Right cardiac atrium (tissue), 5 donors: ENCODE measurements around the gene PSMD13. TPM values are rescaled to one million over a fixed set of nuclear protein-coding genes. Genes with fewer than 3 reads are reported as not detected.
A peak's percentile ranks its signal among the peaks of the same experiment; 100 is the strongest.

Experiments used
- ATAC-seq, 2 donors: fragments of 200-7000 bp; cut with Tn5 transposase; one replicate each; pipeline versions ENCODE4 v1.8.0 to v1.9.1; 2020; ENCODE audit warnings: moderate library complexity in 2 of 2, mild to moderate bottlenecking in 1 of 2
- DNase-seq, 3 donors: peaks; one replicate each; pipeline ENCODE4 v3.0.0-alpha.2; 2020
- H3K27ac ChIP-seq: one replicate; pipeline ENCODE4 v1.5.1; 2013; ENCODE audit warnings: mild to moderate bottlenecking, low read length, control low read depth, moderate library complexity
- H3K27me3 ChIP-seq: one replicate; pipeline ENCODE4 v1.6.1; 2013; ENCODE audit not compliant: control insufficient read depth, insufficient read depth
- H3K4me1 ChIP-seq: one replicate; pipeline ENCODE4 v1.6.1; 2013; ENCODE audit warnings: low read length; ENCODE audit not compliant: control insufficient read depth, insufficient read depth
- H3K4me3 ChIP-seq: one replicate; pipeline ENCODE4 v1.5.1; 2013; ENCODE audit warnings: low read length, control low read depth
- H3K9me3 ChIP-seq: one replicate; pipeline ENCODE4 v1.6.1; 2013; ENCODE audit warnings: low read length; ENCODE audit not compliant: control insufficient read depth
- WGBS: extraction: QIAGEN DNeasy Blood & Tissue Kit; methylation state at CpG from one replicate; pipeline ENCODE4 v1.1.7; 2013; 5-methylcytosine and 5-hydroxymethylcytosine counted together
- intact Hi-C, 4 donors: fragments of 100-400 bp; cut with DNase I; formaldehyde crosslinking; loops; one replicate each; pipeline versions ENCODE4 v1.11.0 to v1.14.0; 2022 to 2023
- polyA plus RNA-seq: library from polyadenylated mRNA; stranded (reverse); fragments of 200-250 nt; gene quantifications from one replicate; pipeline ENCODE4 v1.2.3, GENCODE V29; 2013
- total RNA-seq, 4 donors: library from RNA; stranded (reverse); fragmentation: NEBNext Ultra II Directional; extraction: Animal tissue kit (Norgen Biotek cat#: 25700); gene quantifications; one replicate each; pipeline ENCODE4 v1.2.1, GENCODE V29; 2021
- donor health status: healthy with polysubstance abuse.
- donor health status: DM: no; HTN: yes; CAD: no.
- donor health status: DM: no; HTN: no; CAD: no.
- donor health status: DM: no; HTN: yes; CAD: no; lungs with severe emphysema.
- donor health status: DM: yes; HTN: yes; CAD: no.

Gene PSMD13
- total and polyA plus RNA-seq, 5 donors, result 76.8 to 106 (median 86.5) TPM

- Histone ChIP-seq H3K27ac (no peak overlapping the region), H3K27me3 (no peaks in the 10 kb centered on the region), H3K4me3 (no peak overlapping the region), H3K4me1 (no peaks in the 10 kb centered on the region), H3K9me3 (no peaks in the 10 kb centered on the region)
- WGBS, result 84% methylated on average over 9 of the region's 9 CpGs
- intact Hi-C loops, result no loop called here
- ATAC-seq (no peak), DNase-seq (peak in 2 of 3 donors; percentile 34 to 59)
These were observed 39.0 kb upstream of the PSMD13 start for GRCh38 chr11:197741-198235.

- Histone ChIP-seq H3K27ac (no peak overlapping the region), H3K4me1 (no peaks in the 10 kb centered on the region), H3K4me3 (no peak overlapping the region), H3K9me3 (no peaks in the 10 kb centered on the region), H3K27me3 (no peaks in the 10 kb centered on the region)
- 85% methylated on average over 21 of the region's 21 CpGs for WGBS
- DNase-seq, result peak in 2 of 3 donors; percentile 52 to 56
- ATAC-seq, result no peak
- intact Hi-C loops, result no loop called here
These were observed 38.5 kb upstream of the PSMD13 start for GRCh38 chr11:198236-198806.

GRCh38 chr11:199004-199581 is 37.7 kb upstream of the PSMD13 start:
- Histone ChIP-seq H3K27me3 (no peaks in the 10 kb centered on the region), H3K4me1 (no peaks in the 10 kb centered on the region), H3K9me3 (no peaks in the 10 kb centered on the region), H3K4me3 (no peak overlapping the region), H3K27ac (no peak overlapping the region)
- intact Hi-C loops, result no loop called here
- DNase-seq (peak in 2 of 3 donors; percentile 28 to 58), ATAC-seq (no peak)
- 89% methylated on average over 13 of the region's 13 CpGs for WGBS

GRCh38 chr11:199782-200181 is 37.0 kb upstream of the PSMD13 start:
- intact Hi-C loops, result no loop called here
- WGBS, result 78% methylated on average over 8 of the region's 8 CpGs

GRCh38 chr11:200224-201003 is 36.4 kb upstream of the PSMD13 start:
- intact Hi-C loops, result no loop called here
- ATAC-seq, result no peak
- H3K4me3 ChIP-seq, result no peak overlapping the region
- H3K9me3 ChIP-seq, result no peaks in the 10 kb centered on the region
- WGBS, result 93% methylated on average over 13 of the region's 13 CpGs
- H3K27me3 ChIP-seq, result no peaks in the 10 kb centered on the region
- no peak overlapping the region for H3K27ac ChIP-seq
- DNase-seq, result peak in 2 of 3 donors; percentile 42 to 43
- H3K4me1 ChIP-seq, result peaks cover 1% of the 10 kb centered on the region

More at GRCh38 chr11:199782-200181, 37.0 kb upstream of the PSMD13 start:
- ATAC-seq (no peak), DNase-seq (peak in 2 of 3 donors; percentile 39 to 53)
- Histone ChIP-seq H3K4me1 (no peaks in the 10 kb centered on the region), H3K9me3 (no peaks in the 10 kb centered on the region), H3K27ac (no peak overlapping the region), H3K27me3 (no peaks in the 10 kb centered on the region), H3K4me3 (no peak overlapping the region)

GRCh38 chr11:201966-202365 is 34.8 kb upstream of the PSMD13 start:
- intact Hi-C loops, result no loop called here

GRCh38 chr11:202490-202889 is 34.3 kb upstream of the PSMD13 start:
- Histone ChIP-seq H3K4me3 (no peak overlapping the region), H3K27ac (no peak overlapping the region), H3K9me3 (no peaks in the 10 kb centered on the region), H3K4me1 (peaks cover 6% of the 10 kb centered on the region), H3K27me3 (no peaks in the 10 kb centered on the region)
- intact Hi-C loops, result no loop called here
- DNase-seq, result peak in 2 of 3 donors; percentile 24 to 25
- 72% methylated on average over 8 of the region's 8 CpGs for WGBS
- no peak for ATAC-seq

More at GRCh38 chr11:201966-202365, 34.8 kb upstream of the PSMD13 start:
- Histone ChIP-seq H3K9me3 (no peaks in the 10 kb centered on the region), H3K4me3 (no peak overlapping the region), H3K4me1 (peaks cover 6% of the 10 kb centered on the region), H3K27ac (no peak overlapping the region), H3K27me3 (no peaks in the 10 kb centered on the region)
- WGBS, result 53% methylated on average over 15 of the region's 15 CpGs
- no peak for ATAC-seq
- DNase-seq, result no peak

GRCh38 chr11:203056-203944 is 33.5 kb upstream of the PSMD13 start:
- DNase-seq (peak in 1 of 3 donors; percentile 34), ATAC-seq (no peak)
- WGBS, result 87% methylated on average over 7 of the region's 7 CpGs
- intact Hi-C loops, result no loop called here
- H3K9me3 ChIP-seq, result no peaks in the 10 kb centered on the region
- no peak overlapping the region for H3K27ac ChIP-seq
- H3K4me1 ChIP-seq, result peaks cover 6% of the 10 kb centered on the region
- H3K27me3 ChIP-seq, result no peaks in the 10 kb centered on the region
- no peak overlapping the region for H3K4me3 ChIP-seq

- DNase-seq (peak in 2 of 3 donors; percentile 37 to 42), ATAC-seq (no peak)
- H3K9me3 ChIP-seq, result no peaks in the 10 kb centered on the region
- H3K27me3 ChIP-seq, result no peaks in the 10 kb centered on the region
- no peak overlapping the region for H3K4me3 ChIP-seq
- no peak overlapping the region for H3K27ac ChIP-seq
- 93% methylated on average over 4 of the region's 4 CpGs for WGBS
- peaks cover 6% of the 10 kb centered on the region for H3K4me1 ChIP-seq
- intact Hi-C loops, result no loop called here
These were observed 32.7 kb upstream of the PSMD13 start for GRCh38 chr11:203945-204586.

GRCh38 chr11:204587-205109 is 32.1 kb upstream of the PSMD13 start:
- intact Hi-C loops, result loop anchor here in 1 of 4 donors (5.0 kb wide), 2 partner anchors 38 to 153 kb away; no protein-coding TSS in a partner anchor
- Histone ChIP-seq H3K27me3 (no peaks in the 10 kb centered on the region), H3K4me3 (no peak overlapping the region), H3K9me3 (no peaks in the 10 kb centered on the region), H3K27ac (no peak overlapping the region), H3K4me1 (peaks cover 9% of the 10 kb centered on the region)
- ATAC-seq (no peak), DNase-seq (peak in 1 of 3 donors; percentile 38)
- WGBS, result 81% methylated on average over 12 of the region's 12 CpGs
